H4 (cell line): Measurements from ENCODE around the gene ZNRF1. TPM values are rescaled to one million over a fixed set of nuclear protein-coding genes. Genes with fewer than 3 reads are reported as not detected.

Source experiments
- DNase-seq: peaks from one replicate; pipeline ENCODE4 v3.0.0-alpha.2; 2015; ENCODE audit warnings: low spot score
- total RNA-seq: library from RNA; depleted of rRNA; stranded (reverse); fragments of >200 nt; shearing (Covaris generic); gene quantifications from 2 replicates; pipeline ENCODE4 v1.2.3, GENCODE V29; 2014

Gene ZNRF1
- total RNA-seq, 1 experiment from 2014 or later, result 3.8 TPM

DNA sequence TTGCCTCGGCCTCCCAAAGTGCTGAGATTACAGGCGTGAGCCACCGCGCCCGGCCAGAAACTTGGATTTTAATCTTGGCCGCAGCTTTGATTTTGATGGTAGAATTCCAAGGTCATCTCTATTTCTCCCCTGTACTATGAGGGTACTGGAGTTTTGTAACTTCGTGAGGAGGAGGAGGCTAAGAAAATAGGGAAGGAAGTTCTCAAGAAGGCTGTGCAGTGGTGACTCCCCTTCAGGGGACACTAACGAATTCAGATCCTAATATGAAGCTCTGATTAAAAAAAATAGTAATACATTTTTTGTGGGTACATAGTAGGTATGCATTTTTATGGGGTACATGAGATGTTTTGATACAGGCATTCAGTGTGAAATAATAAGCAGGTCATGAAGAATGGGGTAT lies 61.9 kb downstream of the ZNRF1 start:
- DNase-seq, result no peak

DNA sequence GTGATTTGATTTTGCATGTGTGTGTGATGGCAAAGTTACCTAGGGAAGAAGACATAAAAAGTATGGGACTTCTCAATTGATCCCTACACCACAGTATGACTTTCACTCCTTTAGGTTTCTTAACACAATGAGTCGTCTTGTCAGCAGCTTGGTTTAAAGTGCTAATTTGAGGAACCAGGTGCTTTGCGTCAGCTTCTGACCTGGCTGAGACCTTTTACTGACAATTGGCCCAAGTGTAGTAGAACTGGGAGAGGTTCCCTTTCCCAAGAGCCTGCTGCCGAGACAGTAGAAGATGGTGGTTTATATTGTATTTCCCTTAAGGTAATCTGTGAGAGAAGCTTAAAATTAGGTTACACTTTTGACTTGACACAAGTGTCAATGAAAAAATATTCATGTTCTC lies 62.8 kb downstream of the ZNRF1 start:
- DNase-seq, result no peak

DNA sequence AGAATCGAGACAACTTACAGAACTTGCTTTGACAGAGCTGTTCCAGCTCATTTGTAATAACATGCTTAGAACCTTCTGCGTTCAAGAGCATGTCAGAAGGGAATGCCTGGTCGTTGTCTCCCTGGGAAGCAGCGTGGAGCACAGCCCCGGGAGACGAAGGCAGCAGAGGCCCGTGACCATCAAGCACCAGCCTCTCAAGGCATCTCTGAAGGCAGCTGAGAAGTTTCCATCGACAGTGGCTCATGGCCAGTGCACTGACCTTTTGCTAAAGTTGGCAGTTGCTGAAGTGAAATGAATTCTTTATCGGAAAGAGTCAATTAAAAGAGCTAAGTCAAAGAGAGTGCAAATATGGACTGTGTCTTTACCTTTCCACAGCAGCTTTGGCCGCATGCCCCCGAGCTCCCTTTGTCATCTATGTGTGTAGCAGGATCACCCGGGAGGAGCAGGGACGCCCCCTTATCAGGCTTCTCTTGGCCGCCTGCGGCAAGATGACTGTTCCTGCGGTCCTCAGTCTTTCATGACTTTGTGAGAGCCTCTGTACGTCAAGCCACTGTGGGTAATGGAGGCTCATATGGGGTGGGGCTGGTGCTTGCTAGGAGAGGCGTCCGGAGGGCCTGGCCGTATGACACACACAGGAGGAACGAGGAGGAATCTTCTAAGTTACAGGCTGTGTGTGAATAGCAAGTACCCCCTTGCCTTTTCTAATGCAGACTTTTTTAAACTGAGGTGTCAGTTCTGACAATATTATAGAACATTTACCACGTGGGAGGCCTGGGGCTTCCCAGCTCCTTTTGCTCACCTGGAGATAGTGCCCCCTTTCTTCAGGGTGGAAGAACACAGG lies 63.5 kb downstream of the ZNRF1 start:
- DNase-seq, result no peak

DNA sequence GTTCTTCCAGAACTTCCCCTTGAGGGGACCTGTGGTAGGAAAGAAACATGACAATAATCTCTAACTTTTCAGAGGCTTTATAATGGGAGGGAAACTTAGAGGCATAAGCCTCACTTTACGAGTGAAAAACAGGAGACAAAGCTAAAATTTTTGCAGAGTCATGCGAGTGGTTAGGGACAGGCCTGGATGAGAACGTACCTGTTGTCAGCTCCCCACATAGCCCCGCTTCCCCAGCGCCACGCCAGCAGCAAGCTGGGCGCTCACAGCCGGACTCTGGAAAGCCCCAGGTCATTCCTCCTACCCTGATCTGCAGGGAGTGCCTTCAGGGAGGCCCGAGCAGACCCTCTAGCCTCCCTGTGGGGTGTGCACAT lies 64.1 kb downstream of the ZNRF1 start:
- DNase-seq, result no peak

DNA sequence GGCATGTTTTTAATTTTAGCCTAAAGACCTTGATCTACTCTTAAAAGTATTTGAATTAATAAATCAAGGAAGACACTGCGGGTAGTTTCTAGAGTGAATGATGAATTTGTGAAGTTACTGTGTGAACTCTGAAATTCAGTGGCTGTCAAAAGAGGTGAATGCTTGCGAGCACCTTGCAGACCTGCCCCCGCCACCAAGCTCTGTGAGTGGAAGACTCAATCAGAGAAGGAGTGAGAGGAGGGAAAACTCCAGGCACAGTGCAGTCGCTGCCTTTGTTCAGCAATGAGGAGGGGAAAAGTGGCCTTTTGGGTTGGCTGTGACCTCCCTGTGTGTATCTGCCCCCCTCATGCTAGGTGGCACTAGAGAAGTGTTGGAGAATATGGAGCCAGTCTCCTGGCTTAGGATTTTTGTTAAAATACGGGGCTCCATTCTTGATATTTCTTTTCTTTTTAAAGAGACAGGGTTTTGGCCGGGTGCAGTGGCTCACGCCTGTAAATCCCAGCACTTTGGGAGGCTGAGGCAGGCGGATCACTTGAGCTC lies 64.8 kb downstream of the ZNRF1 start:
- no peak for DNase-seq

DNA sequence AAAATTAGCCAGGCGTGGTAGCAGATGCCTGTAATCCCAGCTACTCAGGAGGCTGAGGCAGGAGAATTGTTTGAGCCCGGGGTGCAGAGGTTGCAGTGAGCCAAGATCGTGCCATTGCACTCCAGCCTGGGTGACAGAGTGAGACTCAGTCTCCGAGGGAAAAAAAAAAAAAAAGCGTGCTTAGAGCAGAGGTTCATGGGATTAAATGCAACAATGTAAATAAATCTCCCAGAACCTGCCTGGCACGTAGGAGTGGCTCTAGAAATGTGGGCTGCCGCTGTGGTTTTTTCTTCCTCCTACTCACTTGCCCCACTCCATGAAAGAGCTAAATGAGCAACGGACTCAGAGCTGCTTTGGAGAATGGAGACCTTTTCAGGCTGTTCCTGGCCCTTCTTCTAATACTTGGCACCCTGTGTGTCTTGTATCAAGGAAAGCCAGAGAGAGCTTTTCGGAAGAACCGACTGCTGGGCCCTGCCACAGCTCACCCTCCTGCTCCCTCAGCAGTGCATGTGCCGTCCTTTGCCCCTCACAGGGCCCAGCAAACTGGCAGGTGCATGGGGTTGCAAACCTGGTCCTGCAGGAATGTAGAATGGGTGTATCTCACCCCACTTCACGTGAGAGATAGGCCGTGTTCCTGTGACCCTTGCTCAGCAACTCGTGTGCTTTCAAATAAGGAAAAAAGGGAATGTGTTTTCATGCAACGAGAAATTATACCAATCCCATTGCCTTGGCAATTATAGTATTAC lies 65.8 kb downstream of the ZNRF1 start:
- peak; percentile 70 for DNase-seq

DNA sequence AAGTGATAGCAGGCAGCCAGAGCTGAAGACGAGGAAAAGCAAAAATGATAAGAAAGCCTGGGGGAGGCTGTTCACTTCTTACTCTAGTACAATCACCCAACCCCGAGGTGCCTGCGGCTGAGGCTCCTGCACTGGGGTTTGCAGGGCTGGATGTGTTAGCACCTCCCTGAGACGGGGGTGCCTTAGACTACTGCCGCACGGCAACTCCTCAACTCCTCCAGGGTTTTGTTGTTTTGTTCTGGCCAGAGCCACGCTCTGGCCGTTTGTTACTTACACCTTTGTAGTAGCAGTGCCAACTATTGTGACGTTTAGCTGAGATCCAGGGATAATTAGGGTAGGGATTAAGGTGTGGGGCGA lies 66.3 kb downstream of the ZNRF1 start:
- no peak for DNase-seq

DNA sequence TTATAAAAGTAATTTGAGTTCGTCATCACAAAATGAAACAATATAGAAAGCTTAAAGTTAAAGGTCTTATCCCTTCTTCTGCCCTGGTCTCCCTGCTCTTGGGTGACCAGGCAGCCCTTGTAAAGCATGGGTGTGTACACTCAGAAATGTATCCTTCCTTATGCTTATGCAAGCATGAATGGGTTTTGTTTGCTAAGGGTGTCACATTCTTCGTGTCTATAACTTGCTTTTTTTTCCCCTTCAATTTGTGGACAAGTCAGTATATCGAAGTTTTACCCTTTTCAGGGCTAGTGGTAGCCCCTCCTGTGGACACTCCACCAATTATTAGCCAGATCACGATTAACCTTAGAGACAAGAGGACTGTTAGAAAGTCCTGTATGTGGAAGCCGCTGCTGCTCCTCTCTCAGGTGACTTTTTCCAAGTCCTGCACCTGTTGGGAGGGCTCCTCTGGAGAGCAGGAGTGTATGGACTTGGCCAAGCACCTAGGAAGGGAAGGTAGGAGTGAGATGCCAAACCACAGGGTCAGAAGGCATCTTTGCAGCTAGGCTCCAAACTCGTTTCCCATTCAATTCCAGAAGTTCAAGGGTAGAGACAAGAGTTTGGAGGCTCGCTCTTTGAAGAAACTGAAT lies 66.8 kb downstream of the ZNRF1 start:
- no peak for DNase-seq

DNA sequence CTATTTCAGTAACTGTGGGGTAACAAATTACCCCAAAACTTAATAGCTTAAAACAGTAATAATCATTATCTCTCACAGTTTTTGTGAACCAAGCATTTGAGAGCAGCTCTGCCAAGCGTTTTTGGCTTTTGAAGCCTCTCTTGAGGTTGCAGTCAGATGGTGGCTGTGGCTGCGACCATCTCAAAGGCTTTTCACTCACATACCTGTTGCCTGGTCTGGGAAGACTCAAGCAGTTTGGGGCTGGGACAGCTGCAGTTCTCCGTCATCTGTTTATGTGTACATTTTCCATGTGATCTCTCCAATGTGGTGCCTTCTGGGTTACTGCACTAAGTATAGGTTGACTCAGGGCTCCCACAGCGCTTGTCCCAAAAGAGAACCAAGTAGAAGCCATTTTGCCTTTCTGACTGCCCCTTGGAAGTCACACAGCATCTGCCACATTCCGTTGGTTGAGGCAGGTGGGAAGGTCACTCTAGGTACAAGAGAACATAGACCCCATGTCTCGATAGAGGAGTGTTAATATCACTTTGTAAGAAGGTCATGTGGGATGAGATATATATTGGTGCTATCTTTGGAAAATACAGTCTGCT lies 68.1 kb downstream of the ZNRF1 start:
- DNase-seq, result no peak

DNA sequence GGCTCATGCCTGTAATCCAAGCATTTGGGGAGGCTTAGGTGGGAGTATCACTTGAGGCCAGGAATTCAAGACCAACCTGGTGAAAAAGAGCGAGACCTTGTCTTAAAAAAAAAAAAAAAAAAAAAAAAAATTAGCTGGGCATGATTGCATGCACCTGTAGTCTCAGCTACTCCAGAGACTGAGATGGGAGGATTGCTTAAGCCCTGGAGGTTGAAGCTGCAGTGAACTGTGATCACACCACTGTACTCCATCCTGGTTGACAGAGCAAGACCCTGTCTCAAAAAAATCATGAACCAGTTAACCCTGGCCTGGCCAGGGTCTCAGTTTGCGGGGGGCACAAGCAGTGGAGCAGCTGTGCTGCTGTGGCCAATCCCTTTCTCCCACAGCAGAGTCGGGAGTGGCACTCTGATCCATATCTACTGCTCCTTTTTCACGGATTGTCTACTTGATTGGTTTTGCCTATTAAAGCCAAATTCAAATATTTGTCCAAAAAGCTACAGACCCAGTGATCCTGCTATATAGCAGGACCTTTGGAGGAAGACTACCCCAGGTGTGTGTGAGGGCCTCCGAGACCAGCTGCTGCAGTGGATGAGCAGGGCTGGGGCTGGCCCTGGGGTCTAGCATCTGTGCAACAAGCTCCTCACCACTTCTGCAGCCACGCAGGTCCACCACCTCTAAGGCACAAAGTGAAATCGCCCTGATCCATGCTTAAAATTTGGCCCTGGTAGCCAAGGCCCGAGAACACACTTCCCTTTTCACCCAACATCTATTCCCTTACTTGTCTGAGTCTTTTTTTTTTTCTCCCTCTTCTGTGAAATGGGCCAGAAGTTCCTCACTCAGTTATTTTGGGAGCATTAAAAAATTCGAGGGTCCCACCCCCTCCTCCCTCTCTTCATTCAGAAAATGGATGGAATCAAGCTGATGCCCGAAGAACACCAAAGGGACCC lies 69.5 kb downstream of the ZNRF1 start:
- no peak for DNase-seq

DNA sequence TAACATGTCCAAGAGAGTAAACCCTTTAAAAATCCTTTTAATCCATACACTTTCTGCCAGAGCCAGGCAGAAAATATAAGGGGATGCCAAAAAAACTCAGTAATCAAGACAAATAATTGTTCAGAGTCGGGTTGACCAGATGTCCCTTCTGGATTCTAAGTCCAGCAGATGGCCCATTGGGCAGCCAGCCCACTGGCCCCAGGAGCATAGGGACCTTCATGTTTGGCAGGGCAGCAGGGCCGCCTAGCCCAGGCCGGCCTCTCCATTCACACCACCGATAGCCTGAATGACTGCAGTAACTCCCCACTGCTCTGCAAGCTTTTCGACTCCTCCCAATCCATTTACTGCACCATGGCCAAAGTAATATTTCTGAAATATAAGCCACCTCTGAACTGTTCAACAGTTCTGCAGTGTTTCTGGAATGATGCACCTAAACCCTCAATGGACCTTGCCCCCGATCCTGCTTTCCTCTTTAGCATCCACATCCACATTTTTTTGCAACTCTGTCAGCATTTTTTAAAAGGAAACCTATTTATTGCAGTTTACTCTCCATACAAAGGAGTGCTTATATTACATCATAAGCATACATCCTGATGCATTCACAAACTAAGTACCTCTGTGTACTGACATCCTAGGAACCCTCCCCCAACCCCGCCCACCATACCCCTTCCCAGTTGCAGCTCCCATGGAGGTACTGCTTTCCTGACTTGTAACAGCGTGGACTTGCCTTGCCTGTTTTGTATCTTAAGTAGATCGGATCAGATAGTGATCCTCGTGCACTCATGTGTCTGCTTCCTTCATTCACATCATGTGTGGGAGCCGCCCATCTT lies 71.4 kb downstream of the ZNRF1 start:
- no peak for DNase-seq

DNA sequence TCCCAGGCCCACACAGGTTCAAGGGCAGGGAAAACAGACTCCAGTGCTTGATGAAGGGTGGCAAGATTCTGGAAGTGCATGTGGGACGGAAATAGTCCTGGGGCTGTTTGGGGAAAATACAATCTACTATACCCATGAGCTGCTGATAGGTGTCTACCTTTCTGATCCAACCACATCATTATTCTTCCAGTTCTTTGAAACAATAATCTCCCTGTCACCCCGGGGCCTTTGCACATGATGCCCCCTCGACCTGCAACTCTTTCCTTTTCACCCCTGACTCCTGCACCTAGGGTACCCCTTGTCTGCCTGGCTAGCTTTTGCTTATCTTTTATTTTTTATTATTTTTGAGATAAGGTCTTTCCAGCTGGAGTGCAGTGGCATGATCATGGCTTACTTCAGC lies 72.8 kb downstream of the ZNRF1 start:
- DNase-seq, result no peak

DNA sequence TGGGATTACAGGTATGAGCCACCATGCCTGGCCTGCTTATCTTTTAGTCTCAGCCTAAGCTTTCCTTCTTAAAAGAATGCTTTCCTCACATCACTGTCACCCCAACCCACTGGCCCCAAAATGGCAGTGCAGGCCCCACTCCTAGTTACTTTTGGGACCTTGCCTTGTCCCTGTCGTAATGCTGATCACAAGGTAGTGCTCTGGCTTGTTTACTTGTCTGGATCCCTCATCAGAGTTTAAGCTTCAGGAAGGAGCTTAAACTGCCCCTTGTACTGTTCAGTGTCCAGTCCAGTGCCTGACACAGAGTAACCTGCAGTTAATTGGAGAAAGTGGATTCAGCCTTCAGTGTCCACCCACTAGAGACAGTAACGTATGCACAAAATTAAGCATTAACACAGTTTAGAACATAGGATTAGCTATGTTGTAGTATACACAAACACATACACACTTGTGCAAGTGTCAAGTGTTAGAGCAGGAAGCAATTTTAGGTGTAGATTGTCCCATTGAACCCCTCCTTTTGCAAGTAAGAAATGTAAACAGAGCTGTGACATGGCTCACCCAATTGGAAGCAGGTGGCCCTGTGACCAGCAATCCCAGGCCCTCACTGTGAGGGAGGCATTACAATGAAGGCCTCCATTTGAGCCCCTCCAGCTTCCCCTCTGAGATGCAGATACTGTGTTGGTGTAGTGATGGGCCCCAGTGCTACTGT lies 73.6 kb downstream of the ZNRF1 start:
- no peak for DNase-seq

DNA sequence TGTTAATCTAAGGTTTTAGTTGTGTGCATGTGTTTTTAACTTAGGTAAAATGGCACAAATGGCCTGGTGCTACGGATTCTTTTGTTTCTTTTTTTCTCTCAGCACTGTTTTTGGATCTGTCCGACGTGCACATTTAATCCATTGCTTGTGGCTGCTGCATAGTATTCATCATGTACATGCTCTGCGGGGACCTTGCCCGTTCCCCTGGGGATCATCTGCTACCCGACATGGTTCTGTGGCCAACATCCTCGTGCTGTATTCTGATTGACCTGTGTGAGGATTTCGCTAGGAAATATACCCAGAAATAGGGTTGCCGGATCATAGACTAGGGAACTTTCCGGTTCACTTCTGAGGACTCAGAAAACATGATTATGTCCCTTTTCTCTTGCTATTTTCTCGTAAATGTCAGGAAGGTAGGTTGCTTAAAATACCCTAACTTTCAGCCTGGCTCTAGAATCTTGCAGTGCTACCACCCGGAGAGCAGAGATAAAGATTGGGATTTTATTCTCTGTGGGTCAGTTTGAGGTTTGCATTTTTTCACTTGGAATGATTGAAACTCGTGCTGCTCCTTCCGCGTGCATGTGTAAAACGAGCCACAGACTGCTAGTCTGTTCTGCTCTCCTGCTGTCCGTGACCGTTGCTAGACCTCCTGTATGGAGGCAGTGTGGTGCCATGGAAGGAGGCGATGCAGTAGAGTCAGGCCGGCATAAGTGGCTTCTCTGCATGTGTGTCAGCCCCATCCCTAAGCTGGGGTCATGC lies 74.9 kb downstream of the ZNRF1 start:
- no peak for DNase-seq

DNA sequence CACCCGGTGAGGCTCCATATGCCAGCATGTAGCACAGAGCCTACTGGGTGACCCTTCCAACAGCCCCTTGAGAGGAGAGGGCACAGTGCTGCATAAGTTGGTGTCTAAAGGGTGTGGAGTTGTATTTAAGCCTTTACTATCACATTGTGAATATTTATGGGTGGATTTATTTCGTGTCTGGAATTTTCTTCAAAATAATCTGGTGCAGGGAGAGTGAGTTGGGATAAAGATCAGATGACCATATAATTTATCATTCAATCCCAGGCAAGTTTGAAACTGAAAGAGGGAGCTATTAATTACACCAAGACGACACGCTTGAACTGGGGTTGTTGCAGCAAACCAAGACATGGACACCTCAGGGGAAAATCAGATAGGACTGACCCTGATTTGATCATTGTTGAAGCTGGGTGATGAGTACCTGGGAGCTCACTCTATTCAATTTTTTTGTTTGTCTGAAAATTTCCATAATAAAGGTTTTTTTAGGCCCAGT lies 75.5 kb downstream of the ZNRF1 start:
- DNase-seq, result no peak

DNA sequence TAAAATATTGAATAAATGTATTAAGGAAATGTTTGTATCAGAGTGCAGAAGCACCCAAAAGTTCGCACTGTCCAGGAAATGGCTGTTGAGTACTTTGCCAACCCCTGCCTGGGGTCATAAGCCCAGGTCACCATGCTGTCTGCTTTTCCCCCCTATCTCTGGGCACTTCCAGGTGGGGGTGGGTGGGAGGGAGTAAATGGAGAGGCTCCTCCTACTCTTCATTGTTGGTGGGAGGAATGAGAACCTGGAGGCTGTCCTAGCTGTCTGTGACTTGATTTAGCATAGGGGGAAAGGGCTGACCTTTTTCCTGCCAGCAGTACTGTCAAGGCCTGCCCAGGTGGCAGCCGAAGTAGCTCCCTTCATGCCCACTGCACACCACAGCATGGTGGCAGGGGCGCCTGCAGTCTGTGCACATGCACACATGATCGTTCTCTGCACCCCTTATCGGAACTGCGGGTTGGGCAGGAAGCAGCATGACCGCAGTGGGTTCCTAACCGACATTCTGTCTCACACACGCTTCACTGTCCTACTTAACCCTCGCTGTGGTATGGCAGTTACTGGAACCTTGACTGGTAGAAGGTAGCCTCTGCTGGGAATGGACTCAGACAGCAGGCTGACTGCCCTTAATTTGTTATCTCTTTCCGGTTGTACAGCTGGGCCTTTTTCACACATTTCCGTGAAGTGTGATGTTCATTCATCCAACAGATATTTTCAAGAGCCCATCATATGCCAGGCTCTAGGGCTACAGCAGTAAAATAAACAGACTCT lies 76.3 kb downstream of the ZNRF1 start:
- DNase-seq, result no peak

DNA sequence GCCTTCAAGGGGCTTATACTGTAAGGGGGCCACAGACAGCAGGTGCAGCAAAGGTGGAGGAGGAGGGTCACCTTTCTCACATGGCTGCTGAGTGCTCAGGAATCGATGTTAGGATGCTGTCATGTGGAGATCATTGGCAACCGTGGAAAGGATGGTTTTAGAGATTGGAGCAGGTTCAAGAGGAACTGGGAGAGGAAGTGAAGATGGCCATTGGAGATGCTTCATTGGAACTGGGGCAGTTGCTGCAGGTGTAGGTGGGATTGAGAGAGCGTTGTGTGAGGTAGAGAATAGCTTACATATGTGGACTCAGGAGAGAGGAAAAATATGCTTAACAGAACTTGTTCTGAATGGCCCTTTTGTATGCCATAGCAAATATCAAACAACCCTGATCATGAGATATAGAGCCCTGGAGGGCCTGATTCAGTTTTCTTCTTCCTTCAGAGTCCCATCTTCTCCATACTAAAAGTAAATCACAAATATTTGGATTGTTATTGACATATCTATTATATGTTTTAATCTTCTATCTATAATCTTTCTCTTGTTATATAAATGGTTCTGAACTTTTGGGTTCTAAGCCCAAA lies 77.0 kb downstream of the ZNRF1 start:
- DNase-seq, result no peak

DNA sequence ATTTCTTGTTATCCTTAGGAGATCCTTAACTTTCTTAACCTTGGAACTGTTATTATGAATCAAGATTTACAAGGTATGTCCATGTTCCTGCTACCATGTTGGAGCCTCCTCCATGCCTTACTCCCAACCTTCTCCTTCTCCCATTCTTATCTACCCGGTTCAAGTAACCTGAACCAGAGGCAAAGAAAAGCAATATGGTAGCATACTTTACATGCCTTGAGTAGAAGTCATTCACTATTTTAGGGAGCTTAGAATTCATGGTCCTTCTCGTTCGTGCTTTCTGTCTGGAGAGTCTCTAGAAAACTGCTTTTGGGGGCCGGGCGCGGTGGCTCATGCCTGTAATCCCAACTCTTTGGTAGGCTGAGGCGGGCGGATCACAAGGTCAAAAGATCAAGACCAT lies 80.1 kb downstream of the ZNRF1 start:
- DNase-seq, result no peak
